Ecto neural progenitor cell (in vitro differentiated cells): ENCODE data around the gene IL2RG.

Source experiments
- DNase-seq: peaks from one replicate; pipeline ENCODE4 v3.0.0-alpha.2; 2018; ENCODE audit warnings: low spot score

IL2RG gene

DNA sequence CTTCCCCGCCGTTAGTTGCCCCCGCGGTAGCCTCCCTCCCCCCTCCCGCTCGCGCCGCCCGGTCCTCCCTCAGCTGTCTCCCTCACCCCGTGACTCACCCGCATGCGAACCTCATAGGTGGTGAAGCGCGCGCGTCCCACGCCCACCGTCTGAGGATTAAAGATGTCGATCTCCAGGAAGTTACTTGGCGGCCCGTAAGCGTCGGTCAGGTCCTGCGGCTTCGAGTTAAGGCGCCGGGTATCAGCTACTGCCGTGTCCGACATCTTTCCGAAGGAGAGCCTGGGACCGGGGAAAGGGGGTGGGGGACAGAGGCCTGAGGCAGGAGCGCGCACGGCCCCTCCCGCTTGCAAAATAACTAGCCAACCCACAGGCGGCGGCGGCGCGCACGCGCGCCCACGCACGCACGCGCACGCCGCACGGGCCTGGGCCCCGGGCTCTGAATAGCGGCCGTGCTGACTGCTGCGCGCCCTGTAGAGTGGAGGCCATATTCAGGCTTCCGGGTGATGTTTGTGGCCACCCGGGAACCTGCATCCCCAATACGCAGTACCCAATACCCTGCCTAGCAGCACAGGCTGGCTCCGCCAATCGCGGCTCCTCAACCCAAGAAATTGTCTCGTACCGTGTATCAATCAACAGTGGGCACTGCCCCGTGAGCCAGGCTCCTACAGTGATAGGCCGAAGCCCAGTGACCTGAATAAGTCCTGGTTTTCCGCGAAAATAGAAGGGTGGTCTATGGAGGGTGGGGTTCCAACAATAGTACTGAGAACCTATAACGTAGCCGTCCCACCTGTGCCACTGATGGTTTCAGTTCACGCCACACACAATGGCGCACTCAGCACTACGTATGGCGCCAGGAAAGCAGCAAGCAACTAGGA is 43.1 kb downstream of the IL2RG start, which contains the start of gene SNX12:
Gene SNX12, minus strand, starts transcription at position 291 of the 875 bp plus-strand sequence. Its CDS starts 28 bp downstream, at position 263.
- peak; percentile 91 for DNase-seq

- DNase-seq: no peak
Measured at GRCh38 chrX:71067712-71068043, 43.7 kb downstream of the IL2RG start.

DNA sequence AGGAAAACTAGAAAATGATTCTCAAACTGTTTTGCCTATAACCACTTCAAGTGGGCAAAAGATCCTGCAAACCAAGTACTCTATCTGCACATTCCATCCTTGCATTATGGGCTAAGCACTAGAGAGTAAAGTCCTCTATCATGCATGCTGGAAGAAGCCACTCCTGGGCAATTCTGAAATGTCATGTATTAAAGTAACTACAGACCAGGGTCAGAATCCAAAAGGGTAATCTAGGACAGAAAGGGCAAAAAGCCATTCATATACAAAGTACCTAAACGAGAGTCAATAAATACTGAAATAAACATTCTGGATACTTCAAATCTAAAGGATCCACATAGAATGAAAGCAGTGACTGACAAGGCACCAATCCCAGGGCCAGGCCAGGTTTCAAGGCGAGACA is 44.3 kb downstream of the IL2RG start:
- no peak for DNase-seq

- DNase-seq: no peak
Measured at GRCh38 chrX:71060127-71060526, 51.2 kb downstream of the IL2RG start.

DNA sequence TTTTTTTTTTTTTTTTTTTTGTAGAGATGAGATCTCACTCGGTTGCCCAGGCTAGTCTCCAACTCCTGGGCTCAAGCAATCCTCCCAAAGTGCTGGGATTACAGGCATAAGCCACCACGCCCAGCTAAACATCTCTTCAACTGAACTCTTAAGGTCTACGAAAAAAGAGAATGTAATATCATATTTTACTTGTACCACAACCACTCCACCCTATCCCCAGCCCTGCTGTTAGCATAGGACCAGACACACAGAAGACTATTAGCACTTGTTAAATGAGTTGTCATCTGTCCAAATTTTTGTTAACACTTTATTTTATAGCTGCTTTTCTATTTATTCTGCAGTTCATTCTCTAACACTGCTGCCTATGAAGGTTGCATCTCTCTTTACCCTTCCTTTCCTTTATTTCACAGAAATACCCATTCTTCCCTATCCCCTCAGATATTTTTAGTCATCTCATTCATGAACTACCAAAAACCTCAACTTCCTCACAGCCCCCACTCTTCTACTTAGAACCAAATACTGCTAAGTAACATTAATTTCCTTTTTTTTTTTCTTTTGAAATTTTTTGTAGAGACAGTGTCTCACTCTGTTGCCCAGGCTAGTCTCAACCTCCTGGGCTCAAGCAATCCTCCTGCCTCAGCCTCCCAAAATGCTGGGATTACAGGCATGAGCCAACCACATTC is 53.4 kb downstream of the IL2RG start:
- no peak for DNase-seq
